Mononuclear cell (primary cell): Measurements from ENCODE around the gene PNPLA1. TPM values are rescaled to one million over a fixed set of nuclear protein-coding genes. Genes with fewer than 3 reads are reported as not detected.

ENCODE experiments used
- H3K27me3 ChIP-seq: 2 replicates; pipeline ENCODE4 v1.6.0; 2011; ENCODE audit warnings: low read length, control low read depth; ENCODE audit not compliant: insufficient read depth
- H3K4me1 ChIP-seq: 2 replicates; pipeline ENCODE4 v1.5.1; 2011; ENCODE audit warnings: mild to moderate bottlenecking, low read length, control low read depth; ENCODE audit not compliant: insufficient read depth
- H3K4me3 ChIP-seq: 2 replicates; pipeline ENCODE4 v1.5.1; 2011; ENCODE audit warnings: mild to moderate bottlenecking, low read length, moderate library complexity
- H3K9me3 ChIP-seq: 2 replicates; pipeline ENCODE4 v1.5.1; 2011; ENCODE audit warnings: low read depth, mild to moderate bottlenecking, control low read depth, low read length
- total RNA-seq: library from RNA; depleted of rRNA; stranded (reverse); fragments of >200 nt; gene quantifications from one replicate; pipeline ENCODE4 v1.2.3, GENCODE V29; 2012

PNPLA1 gene
- total RNA-seq, 1 donor: 1.2 TPM

- Histone ChIP-seq H3K27me3 (no peaks in the 10 kb centered on the region), H3K4me3 (no peak overlapping the region), H3K9me3 (no peaks in the 10 kb centered on the region), H3K4me1 (peaks cover 40% of the 10 kb centered on the region)
Observed at GRCh38 chr6:36241728-36242127, 28.1 kb upstream of the PNPLA1 start.

DNA sequence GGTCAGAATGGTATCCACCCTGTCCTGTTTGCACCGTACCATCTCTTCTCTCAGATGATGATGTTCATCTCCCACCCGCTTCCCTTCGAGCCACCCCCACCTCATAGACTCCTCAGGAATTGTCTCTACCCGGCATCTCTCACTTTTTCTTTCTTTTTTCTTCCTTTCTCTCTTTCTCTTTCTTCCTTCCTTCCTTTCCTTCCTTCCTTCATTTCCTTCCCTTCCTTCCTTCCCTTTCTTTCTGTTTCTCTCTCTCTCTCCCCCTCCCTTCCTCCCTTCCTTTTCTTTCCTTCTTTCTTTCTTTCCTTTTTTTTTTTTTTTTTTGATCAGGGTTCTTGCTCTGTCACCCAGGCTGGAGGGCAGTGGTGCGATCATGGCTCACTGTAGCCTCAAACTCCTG is 27.7 kb upstream of the PNPLA1 start:
- no peaks in the 10 kb centered on the region for H3K27me3 ChIP-seq
- H3K4me1 ChIP-seq: peaks cover 45% of the 10 kb centered on the region
- H3K4me3 ChIP-seq: no peak overlapping the region
- H3K9me3 ChIP-seq: no peaks in the 10 kb centered on the region

DNA sequence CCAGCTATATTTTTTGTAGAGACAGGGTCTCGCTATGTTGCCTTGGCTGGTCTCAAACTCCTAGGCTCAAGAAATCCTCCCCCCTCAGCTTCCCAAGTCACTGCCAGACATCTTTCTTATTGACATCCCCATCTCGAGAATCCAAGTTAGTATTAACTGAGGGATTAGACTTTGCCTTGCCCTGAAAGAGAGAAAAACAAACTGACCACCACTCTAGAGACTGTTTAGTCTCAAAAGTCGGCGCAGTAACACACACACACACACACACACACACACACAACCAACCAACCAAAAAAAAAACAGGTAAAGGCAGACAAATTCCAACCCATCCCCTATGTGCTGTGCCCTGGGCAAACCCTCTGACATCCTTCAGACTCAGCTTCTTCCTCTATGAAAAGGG is 27.2 kb upstream of the PNPLA1 start:
- Histone ChIP-seq H3K4me3 (no peak overlapping the region), H3K4me1 (peaks cover 49% of the 10 kb centered on the region), H3K27me3 (no peaks in the 10 kb centered on the region), H3K9me3 (no peaks in the 10 kb centered on the region)

DNA sequence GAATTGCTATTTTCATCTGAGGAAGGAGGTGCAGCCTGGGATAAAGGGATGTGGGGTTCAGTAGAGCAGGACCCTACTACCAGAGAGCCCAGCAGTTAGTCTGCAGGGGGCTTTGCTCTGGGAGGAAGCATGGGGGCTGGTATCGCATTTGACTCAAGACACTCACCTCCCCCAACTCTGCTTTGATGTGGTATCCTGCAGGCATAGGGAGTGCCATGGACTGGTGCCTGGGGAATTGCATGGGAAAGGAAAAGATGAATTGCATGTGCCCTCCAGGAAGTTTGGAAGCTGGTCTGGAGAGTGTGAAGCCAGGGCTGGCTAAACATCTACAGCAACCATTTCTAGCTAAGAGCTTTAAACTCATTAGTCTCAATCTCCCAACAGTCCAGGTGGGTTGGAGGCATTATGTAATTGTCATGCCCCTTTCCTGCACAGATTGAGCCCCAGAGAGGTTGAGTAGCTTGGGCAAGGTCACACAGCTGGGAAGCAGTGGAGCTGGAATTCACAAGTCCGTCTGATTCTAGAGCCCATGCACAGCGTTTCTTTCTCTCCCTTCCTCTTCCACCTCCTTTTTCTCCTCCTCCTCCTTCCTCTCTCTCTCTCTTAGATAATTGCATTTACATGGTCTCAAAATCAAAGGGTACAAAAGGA is 26.2 kb upstream of the PNPLA1 start:
- Histone ChIP-seq H3K4me3 (no peak overlapping the region), H3K9me3 (no peaks in the 10 kb centered on the region), H3K27me3 (no peaks in the 10 kb centered on the region), H3K4me1 (peaks cover 60% of the 10 kb centered on the region)

DNA sequence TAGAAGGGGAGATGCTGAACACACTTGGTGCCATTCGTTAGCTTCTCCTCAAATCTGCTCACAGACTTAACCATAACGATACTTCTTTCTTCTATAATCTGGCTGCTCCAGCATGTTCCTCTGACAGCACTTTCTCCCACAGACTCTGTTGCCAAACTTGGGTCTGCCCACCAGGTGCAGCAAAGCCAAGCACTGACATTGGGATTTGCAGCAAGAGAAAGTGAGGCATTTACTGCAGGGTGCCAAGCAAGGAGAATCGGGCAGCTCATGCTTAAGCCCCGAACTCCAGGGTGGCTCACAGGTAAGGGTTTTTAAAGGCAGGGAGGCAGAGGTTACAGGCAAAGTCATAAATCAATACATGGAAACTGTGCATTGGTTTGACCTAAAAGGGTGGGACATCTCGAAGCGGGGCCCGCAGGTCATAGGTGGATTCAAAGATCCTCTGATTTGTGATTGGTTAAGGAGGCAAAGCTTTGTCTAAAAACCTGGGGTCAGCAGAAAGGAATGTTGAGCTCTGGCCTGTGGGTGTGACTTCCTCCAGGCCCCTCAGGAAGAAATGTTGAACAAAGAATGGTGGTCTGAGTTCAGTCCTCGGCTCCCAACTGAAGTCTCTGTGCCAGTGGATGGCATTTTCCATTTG is 25.1 kb upstream of the PNPLA1 start:
- no peaks in the 10 kb centered on the region for H3K27me3 ChIP-seq
- peaks cover 68% of the 10 kb centered on the region for H3K4me1 ChIP-seq
- H3K4me3 ChIP-seq: no peak overlapping the region
- H3K9me3 ChIP-seq: no peaks in the 10 kb centered on the region

DNA sequence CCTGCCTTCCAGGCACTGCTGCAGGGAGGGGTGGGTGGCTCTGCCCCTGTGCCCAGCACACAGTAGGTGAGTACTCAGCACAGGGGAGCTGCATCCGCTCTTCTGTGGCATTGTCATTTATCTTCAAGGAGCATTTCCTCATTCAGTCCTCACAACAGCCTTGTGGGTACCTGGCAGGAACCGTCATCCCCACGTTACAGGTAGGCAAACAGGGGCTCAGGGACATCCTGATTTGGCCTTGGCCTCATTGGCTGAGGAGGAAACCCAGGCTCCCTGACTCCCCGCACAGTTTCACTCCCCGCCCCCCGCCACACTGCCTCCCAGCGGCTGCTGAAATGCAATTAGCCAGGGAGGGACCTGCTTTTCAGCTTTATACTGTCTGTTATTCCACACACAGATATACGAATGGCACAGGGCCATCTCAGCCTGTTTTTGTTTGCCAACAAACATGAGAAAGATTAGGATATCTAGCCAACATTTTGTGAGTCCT is 24.2 kb upstream of the PNPLA1 start:
- Histone ChIP-seq H3K4me3 (no peak overlapping the region), H3K27me3 (no peaks in the 10 kb centered on the region), H3K9me3 (no peaks in the 10 kb centered on the region), H3K4me1 (peaks cover 68% of the 10 kb centered on the region)

GRCh38 chr6:36246506-36247268 is 23.2 kb upstream of the PNPLA1 start:
- no peak overlapping the region for H3K4me3 ChIP-seq
- H3K27me3 ChIP-seq: no peaks in the 10 kb centered on the region
- H3K9me3 ChIP-seq: no peaks in the 10 kb centered on the region
- peaks cover 61% of the 10 kb centered on the region for H3K4me1 ChIP-seq

GRCh38 chr6:36247693-36248092 is 22.2 kb upstream of the PNPLA1 start:
- H3K9me3 ChIP-seq: no peaks in the 10 kb centered on the region
- no peaks in the 10 kb centered on the region for H3K27me3 ChIP-seq
- no peak overlapping the region for H3K4me3 ChIP-seq
- peaks cover 51% of the 10 kb centered on the region for H3K4me1 ChIP-seq

DNA sequence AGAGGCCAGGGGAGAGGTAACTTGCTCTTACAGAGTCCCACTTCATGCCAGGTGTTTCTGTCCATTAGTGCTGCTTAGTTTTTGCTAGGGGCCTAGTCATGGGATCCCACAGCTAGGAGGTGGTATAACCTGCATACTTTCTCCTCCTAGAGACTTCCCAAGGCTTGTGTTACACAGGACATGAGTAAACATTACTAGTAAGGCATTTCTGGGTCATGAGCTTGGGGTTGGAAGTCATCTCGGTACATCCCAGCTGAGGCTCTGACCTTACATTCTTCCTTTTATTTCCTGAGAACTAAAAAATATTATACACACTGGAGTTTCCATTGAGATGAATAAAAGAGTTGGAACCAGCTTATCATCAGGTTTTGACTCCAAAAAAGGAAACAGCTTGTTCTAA is 20.9 kb upstream of the PNPLA1 start:
- Histone ChIP-seq H3K27me3 (no peaks in the 10 kb centered on the region), H3K9me3 (no peaks in the 10 kb centered on the region), H3K4me1 (peaks cover 51% of the 10 kb centered on the region), H3K4me3 (no peak overlapping the region)

DNA sequence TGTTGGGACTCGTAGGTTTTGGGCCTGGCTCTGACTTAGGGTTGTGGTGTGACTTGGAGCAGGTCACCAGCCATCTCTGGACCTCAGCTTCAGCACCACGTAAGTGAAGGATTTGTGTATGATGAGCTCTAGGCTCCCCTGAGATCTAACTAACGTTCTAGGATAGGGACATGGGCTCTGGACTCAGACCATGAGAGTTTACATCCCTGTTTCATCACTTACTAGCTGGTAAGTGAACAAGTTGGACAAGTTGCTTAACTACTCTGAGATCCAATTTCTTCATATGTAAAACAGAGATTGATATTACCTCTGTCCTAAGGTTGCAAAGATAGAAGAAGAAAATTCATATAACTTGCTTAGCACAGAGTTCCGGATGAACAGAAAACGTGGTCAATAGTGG is 20.3 kb upstream of the PNPLA1 start:
- peaks cover 50% of the 10 kb centered on the region for H3K4me1 ChIP-seq
- H3K4me3 ChIP-seq: no peak overlapping the region
- H3K9me3 ChIP-seq: no peaks in the 10 kb centered on the region
- no peaks in the 10 kb centered on the region for H3K27me3 ChIP-seq

GRCh38 chr6:36252005-36252404 is 17.9 kb upstream of the PNPLA1 start:
- H3K27me3 ChIP-seq: no peaks in the 10 kb centered on the region
- H3K4me1 ChIP-seq: peaks cover 25% of the 10 kb centered on the region
- H3K9me3 ChIP-seq: no peaks in the 10 kb centered on the region
- no peak overlapping the region for H3K4me3 ChIP-seq

- Histone ChIP-seq H3K27me3 (peaks cover 9% of the 10 kb centered on the region), H3K4me1 (no peaks in the 10 kb centered on the region), H3K4me3 (no peak overlapping the region), H3K9me3 (peaks cover 8% of the 10 kb centered on the region)
Observed at GRCh38 chr6:36263390-36264000, 6.4 kb upstream of the PNPLA1 start.

- H3K9me3 ChIP-seq: peaks cover 8% of the 10 kb centered on the region
Observed at GRCh38 chr6:36265744-36266143, 4.1 kb upstream of the PNPLA1 start.

DNA sequence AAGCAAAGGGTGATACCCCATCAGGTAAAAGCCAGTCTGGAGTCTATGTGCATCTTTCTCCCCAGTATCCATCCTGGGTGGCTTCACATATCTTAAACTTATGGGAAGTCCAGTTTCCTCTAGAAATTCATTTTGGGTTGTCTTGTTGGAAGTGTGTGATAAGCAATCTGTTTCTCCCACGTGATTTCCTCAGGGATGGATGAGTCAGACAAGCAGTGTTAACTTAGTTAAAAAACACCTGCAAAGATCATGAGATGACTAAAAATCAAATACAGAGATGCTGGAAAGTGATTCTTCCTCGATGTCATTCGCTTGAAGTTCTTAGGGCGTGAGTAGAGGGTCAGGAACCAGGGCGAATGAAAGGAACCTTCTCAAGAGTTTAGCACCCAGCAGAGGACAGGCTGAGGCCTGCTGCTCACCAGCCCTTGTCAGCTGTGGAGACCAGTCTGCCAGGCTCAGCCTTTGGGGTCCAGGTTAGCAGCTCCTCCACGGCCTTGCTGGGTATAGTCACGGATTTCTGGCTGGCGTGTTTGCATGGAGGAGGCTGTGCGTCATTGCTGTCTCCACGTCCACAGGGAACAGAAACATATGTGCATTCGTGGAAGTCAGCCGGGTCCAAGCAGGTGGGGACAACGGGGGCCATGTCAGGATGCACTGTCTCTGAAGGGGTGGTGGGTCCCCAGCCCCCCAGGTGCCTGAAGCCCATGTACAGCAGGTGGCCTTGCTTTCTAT is 2.8 kb upstream of the PNPLA1 start:
- Histone ChIP-seq H3K9me3 (peaks cover 8% of the 10 kb centered on the region), H3K4me3 (no peak overlapping the region), H3K4me1 (no peaks in the 10 kb centered on the region), H3K27me3 (no peaks in the 10 kb centered on the region)

More at GRCh38 chr6:36265744-36266143, 4.1 kb upstream of the PNPLA1 start:
- peaks cover 7% of the 10 kb centered on the region for H3K27me3 ChIP-seq
- H3K4me1 ChIP-seq: no peaks in the 10 kb centered on the region
- no peak overlapping the region for H3K4me3 ChIP-seq
